K562 (cell line): ENCODE data around the gene SPOUT1. TPM values are rescaled to one million over a fixed set of nuclear protein-coding genes. Genes with fewer than 3 reads are reported as not detected.

Source experiments
- BRCA1 ChIP-seq, 2 experiments: fragments of 450-650 bp in 1 of 2; sonication (generic) in 1 of 2; formaldehyde crosslinking in 1 of 2; IDR thresholded peaks; 2 replicates each; pipeline versions ENCODE4 v1.5.0 to v1.6.1; 2017 to 2020; ENCODE audit warnings: mild to moderate bottlenecking in 1 of 2, missing genetic modification reagents in 1 of 2
- ETV6 ChIP-seq, 3 experiments: fragments of 150-350 bp in 1 of 3; sonication (generic) in 1 of 3; formaldehyde crosslinking in 1 of 3; IDR thresholded peaks; 2 replicates each; pipeline versions ENCODE4 v1.6.1 to v1.8.0; 2014 to 2022; ENCODE audit warnings: borderline replicate concordance in 2 of 3, low read depth in 2 of 3, antibody characterized with exemption in 1 of 3, low read length in 1 of 3, mild to moderate bottlenecking in 1 of 3, missing genetic modification reagents in 1 of 3
- HMG20A ChIP-seq: fragments of 450-650 bp; formaldehyde crosslinking; conservative IDR thresholded peaks from 2 replicates; pipeline ENCODE4 v1.4.0; 2020; ENCODE audit warnings: mild to moderate bottlenecking, mixed read lengths
- NEUROD1 ChIP-seq: fragments of 150-350 bp; IDR thresholded peaks from 2 replicates; pipeline ENCODE4 v1.6.1; 2014; ENCODE audit warnings: borderline replicate concordance, low read length, low read depth; ENCODE audit not compliant: partially characterized antibody
- PCBP2 ChIP-seq: fragments of 200-400 bp; formaldehyde crosslinking; IDR thresholded peaks from 2 replicates; pipeline ENCODE4 v1.6.1; 2018; ENCODE audit warnings: low read length, low read depth, mild to moderate bottlenecking, moderate library complexity; ENCODE audit not compliant: poor library complexity, severe bottlenecking
- RBM17 ChIP-seq: fragments of 200-400 bp; formaldehyde crosslinking; IDR thresholded peaks from 2 replicates; pipeline ENCODE4 v1.6.1; 2017; ENCODE audit warnings: low read depth, mild to moderate bottlenecking, low read length, borderline replicate concordance
- RBM39 ChIP-seq: fragments of 200-400 bp; formaldehyde crosslinking; optimal IDR thresholded peaks from 2 replicates; pipeline ENCODE3; 2018; ENCODE audit warnings: low read depth, low read length
- SOX6 ChIP-seq: fragments of 450-650 bp; IDR thresholded peaks from 2 replicates; pipeline ENCODE4 v1.6.1; 2014; ENCODE audit warnings: mild to moderate bottlenecking
- SRSF9 ChIP-seq: fragments of 200-400 bp; formaldehyde crosslinking; IDR thresholded peaks from 2 replicates; pipeline ENCODE4 v1.6.1; 2017; ENCODE audit warnings: low read depth, low read length, borderline replicate concordance
- ZNF408 ChIP-seq: fragments of 250-450 bp; sonication (Bioruptor Pico); IDR thresholded peaks from 2 replicates; pipeline ENCODE4 v1.4.0; 2020; ENCODE audit warnings: low read depth, mild to moderate bottlenecking, moderate library complexity
- ZNF436 ChIP-seq: fragments of 250-450, 450-650 bp; sonication (Bioruptor Pico); formaldehyde crosslinking; IDR thresholded peaks from 2 replicates; pipeline ENCODE4 v1.7.0; 2020; ENCODE audit warnings: mild to moderate bottlenecking
- ZNF584 ChIP-seq: fragments of 200-800 bp; sonication (Bioruptor generic); IDR thresholded peaks from 2 replicates; pipeline ENCODE4 v1.6.1; 2016; ENCODE audit warnings: low read depth, mild to moderate bottlenecking, missing genetic modification characterization, missing compliant biosample characterization
- ZNF780A ChIP-seq: fragments of 250-450 bp; sonication (Bioruptor Pico); IDR thresholded peaks from 2 replicates; pipeline ENCODE4 v1.5.0; 2021; ENCODE audit warnings: mild to moderate bottlenecking
- ZSCAN29 ChIP-seq: fragments of 450-650 bp; IDR thresholded peaks from 2 replicates; pipeline ENCODE4 v1.6.1; 2017
- polyA plus RNA-seq, 8 experiments: library from polyadenylated mRNA; depleted of rRNA in 4 of 8; stranded (reverse) in 5 of 8; unstranded in 3 of 8; fragments of >200 nt; fragmentation: Nextera tagmentation in 2 of 8; fragmentation: Illumina TruSeq in 1 of 8; extraction: Ambion mirVana in 2 of 8; extraction: Trizol in 1 of 8; gene quantifications; 2 replicates each; pipeline versions ENCODE4 v1.2.1 to v1.2.3, GENCODE V29; 2011 to 2014; ENCODE audit warnings: inconsistent platforms in 1 of 8, missing spikeins in 1 of 8
- total RNA-seq, 7 experiments: library from RNA; depleted of rRNA in 6 of 7; stranded (reverse); fragments of >200 nt in 6 of 7; fragmentation: Illumina TruSeq in 2 of 7; extraction: Trizol in 2 of 7; gene quantifications; 2 replicates each; pipeline versions ENCODE4 v1.2.1 to v1.2.3, GENCODE V29; 2011 to 2021; ENCODE audit warnings: low replicate concordance in 1 of 7
- TF ChIP-seq, protein P1 (sequence below), 3 experiments: IDR thresholded peaks in 2 of 3; conservative IDR thresholded peaks in 1 of 3; 2 replicates each; pipeline ENCODE4 v1.5.1; 2011 to 2012; ENCODE audit warnings: low read length in 3 of 3, mild to moderate bottlenecking in 3 of 3, control low read depth in 2 of 3, improper control_type of control experiment in 1 of 3, inconsistent platforms in 1 of 3, low read depth in 1 of 3, mixed read lengths in 1 of 3, moderate library complexity in 1 of 3; ENCODE audit not compliant: insufficient read depth in 2 of 3
- TF ChIP-seq, protein P2 (sequence below): IDR thresholded peaks from 3 replicates; pipeline ENCODE4 v1.6.1; 2011; ENCODE audit warnings: borderline replicate concordance, mild to moderate bottlenecking, moderate library complexity; ENCODE audit not compliant: insufficient read length; ENCODE audit errors: extremely low read depth
- TF ChIP-seq, protein P3 (sequence below): sonication (generic); formaldehyde crosslinking; IDR thresholded peaks from 2 replicates; pipeline ENCODE4 v1.8.0; 2022; ENCODE audit warnings: missing genetic modification reagents, mild to moderate bottlenecking, borderline replicate concordance
- TF ChIP-seq, protein P4 (sequence below): IDR thresholded peaks from 3 replicates; pipeline ENCODE4 v1.6.1; 2011; ENCODE audit warnings: borderline replicate concordance, mild to moderate bottlenecking; ENCODE audit not compliant: insufficient read length, insufficient read depth

The SPOUT1 gene
- total and polyA plus RNA-seq, 9 of the 15 experiments (the other 6 are each of a cell fraction or from before 2014, with no cell fraction given) = 10.6 to 121 (median 37.4) TPM

DNA sequence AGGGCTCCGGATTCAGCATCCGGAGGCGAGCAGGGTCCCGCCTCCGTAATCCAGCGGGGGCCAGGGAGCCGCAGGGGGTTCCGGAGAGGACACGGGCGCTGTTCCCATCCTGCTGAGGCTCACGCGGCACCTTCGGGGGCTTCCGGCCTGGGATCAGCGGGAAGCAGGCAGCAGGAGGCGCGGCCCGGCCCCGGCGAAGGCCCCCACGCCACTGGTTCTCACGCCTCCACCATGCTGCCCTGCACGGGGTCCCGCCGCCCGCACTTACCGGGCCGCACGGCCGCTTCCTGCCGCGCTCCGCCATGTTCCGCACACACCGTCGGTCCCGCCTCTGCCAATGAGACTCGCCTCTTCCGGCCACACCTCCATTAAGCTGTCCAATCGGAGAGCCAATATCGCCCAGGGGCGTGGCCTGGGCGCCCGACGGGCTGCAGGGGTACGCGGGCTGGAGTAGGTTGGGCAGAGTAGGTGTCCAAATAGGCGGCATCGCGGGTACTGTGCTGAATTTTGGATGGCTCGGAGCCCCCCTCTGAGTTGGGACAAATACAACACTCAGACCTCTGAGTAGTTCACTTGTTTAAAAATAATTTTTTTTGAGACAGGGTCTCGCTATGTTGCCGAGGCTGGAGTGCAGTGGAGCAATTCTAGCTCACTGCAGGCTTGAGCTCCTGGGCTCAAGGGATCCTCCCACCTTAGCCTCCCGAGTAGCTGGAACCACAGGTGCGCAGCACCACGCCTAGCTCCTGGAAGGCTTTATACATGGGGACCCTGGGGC lies at the start of gene SPOUT1 (continued):
- TF ChIP-seq, protein P1, sequence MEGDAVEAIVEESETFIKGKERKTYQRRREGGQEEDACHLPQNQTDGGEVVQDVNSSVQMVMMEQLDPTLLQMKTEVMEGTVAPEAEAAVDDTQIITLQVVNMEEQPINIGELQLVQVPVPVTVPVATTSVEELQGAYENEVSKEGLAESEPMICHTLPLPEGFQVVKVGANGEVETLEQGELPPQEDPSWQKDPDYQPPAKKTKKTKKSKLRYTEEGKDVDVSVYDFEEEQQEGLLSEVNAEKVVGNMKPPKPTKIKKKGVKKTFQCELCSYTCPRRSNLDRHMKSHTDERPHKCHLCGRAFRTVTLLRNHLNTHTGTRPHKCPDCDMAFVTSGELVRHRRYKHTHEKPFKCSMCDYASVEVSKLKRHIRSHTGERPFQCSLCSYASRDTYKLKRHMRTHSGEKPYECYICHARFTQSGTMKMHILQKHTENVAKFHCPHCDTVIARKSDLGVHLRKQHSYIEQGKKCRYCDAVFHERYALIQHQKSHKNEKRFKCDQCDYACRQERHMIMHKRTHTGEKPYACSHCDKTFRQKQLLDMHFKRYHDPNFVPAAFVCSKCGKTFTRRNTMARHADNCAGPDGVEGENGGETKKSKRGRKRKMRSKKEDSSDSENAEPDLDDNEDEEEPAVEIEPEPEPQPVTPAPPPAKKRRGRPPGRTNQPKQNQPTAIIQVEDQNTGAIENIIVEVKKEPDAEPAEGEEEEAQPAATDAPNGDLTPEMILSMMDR (IDR thresholded peaks at IDR 0.05 in 2 of 3, conservative IDR thresholded peaks at IDR 0.05 in 1 of 3; ENCODE audit: insufficient read depth in 2 of 3, low read depth in 1 of 3, low read length in 3 of 3) = no peak
- TF ChIP-seq, protein P2, sequence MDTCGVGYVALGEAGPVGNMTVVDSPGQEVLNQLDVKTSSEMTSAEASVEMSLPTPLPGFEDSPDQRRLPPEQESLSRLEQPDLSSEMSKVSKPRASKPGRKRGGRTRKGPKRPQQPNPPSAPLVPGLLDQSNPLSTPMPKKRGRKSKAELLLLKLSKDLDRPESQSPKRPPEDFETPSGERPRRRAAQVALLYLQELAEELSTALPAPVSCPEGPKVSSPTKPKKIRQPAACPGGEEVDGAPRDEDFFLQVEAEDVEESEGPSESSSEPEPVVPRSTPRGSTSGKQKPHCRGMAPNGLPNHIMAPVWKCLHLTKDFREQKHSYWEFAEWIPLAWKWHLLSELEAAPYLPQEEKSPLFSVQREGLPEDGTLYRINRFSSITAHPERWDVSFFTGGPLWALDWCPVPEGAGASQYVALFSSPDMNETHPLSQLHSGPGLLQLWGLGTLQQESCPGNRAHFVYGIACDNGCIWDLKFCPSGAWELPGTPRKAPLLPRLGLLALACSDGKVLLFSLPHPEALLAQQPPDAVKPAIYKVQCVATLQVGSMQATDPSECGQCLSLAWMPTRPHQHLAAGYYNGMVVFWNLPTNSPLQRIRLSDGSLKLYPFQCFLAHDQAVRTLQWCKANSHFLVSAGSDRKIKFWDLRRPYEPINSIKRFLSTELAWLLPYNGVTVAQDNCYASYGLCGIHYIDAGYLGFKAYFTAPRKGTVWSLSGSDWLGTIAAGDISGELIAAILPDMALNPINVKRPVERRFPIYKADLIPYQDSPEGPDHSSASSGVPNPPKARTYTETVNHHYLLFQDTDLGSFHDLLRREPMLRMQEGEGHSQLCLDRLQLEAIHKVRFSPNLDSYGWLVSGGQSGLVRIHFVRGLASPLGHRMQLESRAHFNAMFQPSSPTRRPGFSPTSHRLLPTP = no peak
- TF ChIP-seq RBM39 (no peak), BRCA1 (IDR thresholded peaks at IDR 0.05) (no peak), BRCA1 (CRISPR knock-in tag; IDR thresholded peaks at IDR 0.05) (no peak), NEUROD1 (no peak), PCBP2 (no peak), SOX6 (no peak), RBM17 (no peak), ZNF408 (CRISPR knock-in tag) (no peak), ZNF780A (no peak), SRSF9 (no peak), ZSCAN29 (no peak), HMG20A (CRISPR knock-in tag) (no peak), ZNF584 (CRISPR knock-in tag) (no peak), ZNF436 (CRISPR knock-in tag) (no peak), ETV6 (IDR thresholded peaks at IDR 0.05; ENCODE audit: borderline replicate concordance in 1 of 2, low read depth in 2 of 2, low read length in 1 of 2) (no peak), ETV6 (CRISPR knock-in tag; IDR thresholded peaks at IDR 0.05; ENCODE audit: borderline replicate concordance) (no peak)
- TF ChIP-seq, protein P3, sequence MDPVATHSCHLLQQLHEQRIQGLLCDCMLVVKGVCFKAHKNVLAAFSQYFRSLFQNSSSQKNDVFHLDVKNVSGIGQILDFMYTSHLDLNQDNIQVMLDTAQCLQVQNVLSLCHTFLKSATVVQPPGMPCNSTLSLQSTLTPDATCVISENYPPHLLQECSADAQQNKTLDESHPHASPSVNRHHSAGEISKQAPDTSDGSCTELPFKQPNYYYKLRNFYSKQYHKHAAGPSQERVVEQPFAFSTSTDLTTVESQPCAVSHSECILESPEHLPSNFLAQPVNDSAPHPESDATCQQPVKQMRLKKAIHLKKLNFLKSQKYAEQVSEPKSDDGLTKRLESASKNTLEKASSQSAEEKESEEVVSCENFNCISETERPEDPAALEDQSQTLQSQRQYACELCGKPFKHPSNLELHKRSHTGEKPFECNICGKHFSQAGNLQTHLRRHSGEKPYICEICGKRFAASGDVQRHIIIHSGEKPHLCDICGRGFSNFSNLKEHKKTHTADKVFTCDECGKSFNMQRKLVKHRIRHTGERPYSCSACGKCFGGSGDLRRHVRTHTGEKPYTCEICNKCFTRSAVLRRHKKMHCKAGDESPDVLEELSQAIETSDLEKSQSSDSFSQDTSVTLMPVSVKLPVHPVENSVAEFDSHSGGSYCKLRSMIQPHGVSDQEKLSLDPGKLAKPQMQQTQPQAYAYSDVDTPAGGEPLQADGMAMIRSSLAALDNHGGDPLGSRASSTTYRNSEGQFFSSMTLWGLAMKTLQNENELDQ (CRISPR knock-in tag) = no peak
- TF ChIP-seq, protein P4, sequence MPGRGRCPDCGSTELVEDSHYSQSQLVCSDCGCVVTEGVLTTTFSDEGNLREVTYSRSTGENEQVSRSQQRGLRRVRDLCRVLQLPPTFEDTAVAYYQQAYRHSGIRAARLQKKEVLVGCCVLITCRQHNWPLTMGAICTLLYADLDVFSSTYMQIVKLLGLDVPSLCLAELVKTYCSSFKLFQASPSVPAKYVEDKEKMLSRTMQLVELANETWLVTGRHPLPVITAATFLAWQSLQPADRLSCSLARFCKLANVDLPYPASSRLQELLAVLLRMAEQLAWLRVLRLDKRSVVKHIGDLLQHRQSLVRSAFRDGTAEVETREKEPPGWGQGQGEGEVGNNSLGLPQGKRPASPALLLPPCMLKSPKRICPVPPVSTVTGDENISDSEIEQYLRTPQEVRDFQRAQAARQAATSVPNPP = no peak
